Putamen (tissue), 1 donor: ENCODE data around the gene GABPB2.

ENCODE experiments used
- DNase-seq: peaks from one replicate; pipeline ENCODE4 v3.0.0-alpha.2; 2016; ENCODE audit warnings: low spot score

The GABPB2 gene

GRCh38 chr1:151133018-151133806 lies 62.7 kb downstream of the GABPB2 start:
- DNase-seq, result no peak

DNA sequence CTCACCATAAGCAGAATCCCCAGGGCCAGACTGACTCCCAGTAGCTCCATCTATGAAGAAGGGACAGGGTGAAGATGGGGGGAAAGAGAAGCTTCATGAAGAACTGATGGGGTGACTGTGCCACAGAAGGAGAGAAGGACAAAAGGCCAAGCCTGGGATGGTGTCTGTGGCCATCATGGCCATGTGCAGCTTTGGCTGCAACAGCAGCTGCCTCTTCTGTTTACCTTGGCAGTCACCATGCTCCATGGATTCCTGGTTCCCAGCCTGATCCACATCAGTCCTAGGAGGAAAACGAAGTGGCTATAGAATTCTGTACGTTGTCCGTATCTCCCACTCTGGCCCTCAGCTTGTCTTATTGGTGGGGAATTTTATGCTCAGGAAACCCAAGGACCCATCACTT lies 63.8 kb downstream of the GABPB2 start:
- DNase-seq, result no peak

DNA sequence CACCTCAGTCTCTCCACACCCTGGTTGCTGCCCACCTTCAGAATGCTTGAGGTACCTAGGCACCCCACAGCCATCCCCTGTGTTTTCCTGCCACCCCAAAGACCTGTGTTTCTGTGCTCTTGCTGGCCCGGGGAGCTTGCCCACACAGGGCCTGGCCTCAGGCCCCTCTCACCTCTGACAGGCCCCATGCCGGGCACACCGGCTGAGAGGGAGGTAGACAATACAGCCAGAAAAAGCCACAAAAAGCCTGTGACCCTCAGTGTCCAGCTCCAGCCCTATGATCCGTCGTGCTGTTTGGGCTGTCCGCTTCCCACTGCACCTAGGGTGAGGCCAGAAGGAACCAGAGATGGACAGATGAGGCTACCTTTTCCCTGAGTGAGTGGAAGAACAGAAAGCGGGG lies 64.4 kb downstream of the GABPB2 start:
- DNase-seq, result no peak

DNA sequence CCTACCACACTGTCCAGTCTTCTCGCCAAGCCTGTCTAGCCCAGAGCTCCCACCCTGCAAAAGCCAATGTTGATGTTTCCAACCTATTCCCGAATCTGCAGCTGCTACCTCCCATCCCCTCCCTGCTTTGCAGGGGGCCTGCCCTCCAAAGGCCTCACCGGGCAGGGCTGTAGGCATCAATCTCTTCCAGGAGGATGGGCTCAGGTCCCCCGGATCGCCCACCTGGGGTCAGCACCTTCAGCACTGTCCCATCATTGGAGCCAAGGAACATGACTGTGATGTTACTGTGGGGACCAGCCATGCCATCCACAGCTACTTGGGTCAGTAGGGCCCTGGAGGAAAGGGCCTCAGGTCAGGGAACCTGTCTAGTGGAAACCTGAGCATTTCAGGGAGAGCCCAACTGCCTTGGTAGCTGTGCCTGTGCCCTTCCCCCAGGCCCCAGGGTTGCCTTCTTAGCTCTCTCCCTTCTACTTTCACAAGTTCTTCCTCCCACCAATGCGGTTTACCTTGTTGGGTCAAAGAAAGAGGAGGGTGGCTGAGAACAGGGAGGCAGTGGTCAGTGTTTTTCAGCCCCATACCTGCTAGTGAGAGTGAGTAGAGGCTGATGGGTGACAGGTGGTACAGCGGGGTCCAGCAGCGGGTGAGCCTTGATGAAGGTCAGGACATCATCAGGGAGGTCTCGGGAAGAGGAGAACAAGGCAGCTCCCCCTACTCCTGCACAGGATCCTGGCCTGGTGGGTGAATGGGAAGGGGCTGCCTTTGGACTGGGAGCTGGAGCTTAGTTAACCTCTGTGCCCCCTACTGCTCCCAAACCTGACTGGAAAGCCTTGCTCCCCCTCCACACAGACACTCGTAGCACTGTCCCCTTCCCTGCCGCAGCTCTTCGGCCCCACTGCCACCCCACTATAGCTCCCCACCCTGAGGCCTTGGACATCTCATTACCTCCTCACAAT lies 65.1 kb downstream of the GABPB2 start:
- no peak for DNase-seq

DNA sequence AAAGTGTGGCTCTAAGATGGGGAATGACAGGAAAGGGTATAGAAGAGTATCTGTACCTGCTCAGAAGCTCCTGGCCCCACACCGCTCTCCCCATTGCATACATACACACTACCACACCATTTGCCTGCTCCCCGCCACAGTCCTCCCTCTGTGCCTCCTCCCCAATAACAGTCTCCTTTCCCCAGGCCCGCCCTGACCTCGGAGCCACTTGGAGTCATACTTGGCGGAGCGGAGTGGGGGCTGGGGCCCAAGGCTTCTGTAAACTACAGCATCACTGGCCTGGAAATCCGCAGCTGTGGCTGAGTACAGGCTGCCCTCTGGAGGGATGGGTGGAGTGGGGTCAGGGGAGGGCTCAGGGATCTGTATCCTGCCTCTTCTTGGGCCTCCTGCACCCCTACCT lies 67.2 kb downstream of the GABPB2 start:
- no peak for DNase-seq

- no peak for DNase-seq
These were observed 72.0 kb downstream of the GABPB2 start for GRCh38 chr1:151142411-151143056.

GRCh38 chr1:151143057-151143435 lies 72.5 kb downstream of the GABPB2 start:
- DNase-seq, result no peak

GRCh38 chr1:151143986-151144385 lies 73.4 kb downstream of the GABPB2 start:
- DNase-seq, result no peak

DNA sequence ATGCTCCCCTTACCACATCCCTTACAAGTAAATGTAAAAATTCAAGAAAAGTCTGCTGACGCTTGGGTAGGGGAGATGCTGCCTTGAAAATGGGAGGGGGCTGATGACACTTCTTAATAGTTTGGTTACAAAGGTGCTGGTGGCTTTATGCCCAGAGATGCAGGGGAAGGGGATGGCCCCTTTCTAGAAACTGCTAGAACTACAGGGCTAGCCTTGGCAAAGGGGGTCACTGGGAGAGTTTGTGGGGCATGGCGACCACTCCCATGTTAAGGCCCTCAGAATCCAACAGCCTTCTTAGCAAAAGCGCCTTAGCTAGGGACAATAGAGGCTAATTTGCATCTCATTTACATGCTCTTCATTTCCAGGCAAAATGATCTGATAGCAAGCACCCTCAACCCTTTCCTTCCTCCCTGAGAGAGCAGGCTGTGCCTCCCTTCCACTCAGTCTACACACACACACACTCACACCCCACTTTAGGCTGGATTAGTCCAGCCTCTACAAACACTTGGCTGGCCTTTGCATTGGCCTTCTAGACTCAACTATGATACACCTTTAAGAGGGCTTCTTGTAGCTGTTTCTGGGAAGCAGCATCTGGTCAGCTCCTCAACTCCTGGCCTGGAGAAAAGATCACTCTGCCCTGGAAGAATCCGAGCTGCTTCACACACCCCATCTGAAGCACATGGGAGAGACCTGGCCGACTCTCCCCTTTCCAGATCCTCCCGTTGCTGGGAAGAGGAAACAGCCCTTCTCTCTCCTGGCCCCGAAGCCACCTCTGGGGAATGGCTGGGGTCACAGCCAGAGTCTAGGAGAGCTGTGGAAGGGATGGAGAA lies 74.1 kb downstream of the GABPB2 start:
- no peak for DNase-seq

DNA sequence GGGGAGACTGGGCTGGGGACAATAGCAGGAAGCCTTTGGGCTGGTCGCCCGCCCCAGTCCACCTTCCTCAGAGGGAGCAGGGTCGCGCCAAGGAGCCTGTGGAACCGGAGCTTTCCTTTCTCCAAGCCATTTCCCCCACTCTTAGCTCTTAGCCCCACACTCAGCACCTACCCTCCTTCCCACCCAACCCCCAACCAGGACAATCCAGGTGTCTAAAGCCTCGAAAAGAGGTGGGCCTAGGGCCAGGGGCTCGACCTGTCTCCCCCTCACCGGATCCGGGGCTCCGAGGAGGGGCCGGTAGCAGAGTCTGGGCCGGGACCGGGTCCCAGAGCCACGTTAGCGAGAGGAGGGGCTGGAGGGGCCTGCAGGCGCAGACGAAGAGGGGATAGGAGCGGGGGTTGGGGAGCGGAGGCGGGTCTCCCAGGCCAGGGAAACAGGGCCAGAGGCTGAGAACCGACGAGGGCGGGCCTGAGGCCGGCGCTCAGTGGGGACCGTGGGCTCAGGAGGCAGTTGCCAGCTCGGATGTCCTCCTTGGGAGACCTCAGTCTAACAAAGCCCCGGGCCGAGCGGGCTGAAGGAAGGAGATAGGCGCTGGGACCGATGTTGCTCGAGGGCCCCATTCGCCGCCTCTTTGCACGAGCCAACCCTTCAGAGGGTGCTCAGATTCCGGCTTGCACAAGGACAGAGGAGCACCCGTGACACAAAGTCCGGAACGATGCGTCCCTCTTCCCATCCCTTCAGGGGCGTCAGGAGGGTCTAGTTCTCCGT lies 74.9 kb downstream of the GABPB2 start:
- no peak for DNase-seq

- DNase-seq, result no peak
These were observed 75.5 kb downstream of the GABPB2 start for GRCh38 chr1:151146072-151146411.

DNA sequence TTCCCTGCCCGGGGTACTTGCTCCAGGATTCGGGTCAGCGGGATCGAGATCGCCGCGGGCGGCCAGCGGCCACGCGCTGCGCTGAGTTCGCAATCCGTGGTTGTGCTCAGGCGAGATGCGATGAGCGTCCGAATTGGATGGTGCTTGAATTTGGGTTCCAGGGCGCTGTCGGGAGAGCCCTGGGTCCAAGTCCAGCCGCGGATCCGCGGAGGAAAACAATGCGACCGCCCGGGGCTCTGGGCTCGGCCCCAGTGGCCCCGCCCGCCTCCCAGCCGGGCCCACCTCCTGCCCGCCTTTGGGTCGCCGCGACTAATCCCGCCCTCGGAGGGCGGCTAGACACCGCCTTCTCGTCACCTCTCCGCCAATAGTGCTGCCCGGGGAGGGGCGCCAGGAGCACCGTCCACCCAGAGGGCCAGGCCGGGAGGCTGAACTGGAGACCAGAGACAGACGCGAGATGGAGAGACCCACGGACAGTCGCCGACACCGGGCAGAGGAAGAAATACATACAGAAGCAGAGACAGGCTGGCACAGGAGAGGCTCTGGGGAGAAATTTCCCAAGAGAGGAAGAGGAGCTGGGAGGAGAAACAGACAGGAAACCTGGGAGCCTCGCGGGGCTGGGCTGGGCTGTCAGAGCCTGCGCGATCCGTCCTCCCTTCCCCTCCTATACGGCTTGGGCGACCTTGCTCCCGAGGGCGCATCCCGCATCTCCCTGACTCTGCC lies 76.0 kb downstream of the GABPB2 start, which contains the start of gene SEMA6C:
SEMA6C (minus strand) TSS at position 220 of the 720 bp plus-strand sequence. CDS start 4,010 bp downstream, outside the sequence.
- DNase-seq, result peak; percentile 96

DNA sequence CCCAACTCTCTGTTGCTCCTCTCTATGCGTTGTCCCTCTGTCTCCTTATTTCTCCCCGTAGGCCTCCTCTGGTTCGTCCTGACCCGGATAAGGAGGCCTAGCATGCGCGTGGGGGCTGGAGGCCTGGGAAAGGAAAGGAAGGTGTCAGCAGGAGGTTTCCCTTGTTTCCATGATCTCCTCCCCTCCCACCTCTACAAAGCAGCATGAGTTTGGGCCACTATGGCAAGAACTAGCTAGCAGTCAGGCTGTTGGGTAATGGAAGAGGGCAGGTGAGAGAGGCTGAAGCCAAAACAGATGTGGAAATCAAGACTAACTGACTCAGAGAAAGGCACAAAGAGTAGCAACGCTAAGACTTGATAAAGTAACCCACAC lies 76.6 kb downstream of the GABPB2 start:
- DNase-seq, result no peak

DNA sequence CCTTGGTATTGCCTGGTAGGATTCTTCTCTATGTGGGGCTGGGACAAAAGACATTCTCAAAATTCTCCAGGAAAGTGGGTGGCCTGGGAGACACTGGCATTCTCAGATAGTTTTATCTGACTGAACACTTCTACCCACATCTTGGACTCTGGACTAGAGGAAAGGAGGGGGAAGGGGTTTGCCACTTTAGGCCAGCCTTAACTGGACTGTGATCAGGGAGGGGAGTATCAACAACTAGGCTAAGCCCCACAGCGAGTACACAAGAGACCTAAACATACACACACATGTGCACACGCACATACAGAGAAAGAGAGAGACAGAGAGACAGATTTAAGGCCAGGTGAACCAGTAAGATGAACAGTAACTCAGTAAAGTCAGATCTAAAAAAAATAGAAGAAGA lies 77.1 kb downstream of the GABPB2 start:
- no peak for DNase-seq

DNA sequence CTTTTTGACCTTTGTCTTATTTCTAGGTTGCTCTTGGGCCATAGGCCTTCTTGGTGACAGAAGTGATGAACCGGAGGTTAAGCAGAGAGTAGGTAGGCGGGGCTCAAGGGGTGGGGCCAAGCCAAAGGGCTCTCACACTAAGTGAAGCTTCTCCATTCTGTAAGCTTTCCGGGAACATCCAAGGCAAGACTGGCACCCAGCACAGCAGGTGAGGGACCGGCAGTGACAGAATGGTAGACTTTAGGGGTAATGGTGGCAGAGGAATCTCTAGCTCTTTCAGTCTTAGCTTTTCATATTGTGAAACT lies 85.9 kb downstream of the GABPB2 start, which contains the start of gene TNFAIP8L2:
TNFAIP8L2 (plus strand) TSS at position 135 of the 305 bp plus-strand sequence. CDS start 2,049 bp downstream, outside the sequence.
- no peak for DNase-seq

- no peak for DNase-seq
These were observed 86.5 kb downstream of the GABPB2 start for GRCh38 chr1:151157067-151157531.

GRCh38 chr1:151158326-151158725 lies 87.8 kb downstream of the GABPB2 start:
- no peak for DNase-seq

DNA sequence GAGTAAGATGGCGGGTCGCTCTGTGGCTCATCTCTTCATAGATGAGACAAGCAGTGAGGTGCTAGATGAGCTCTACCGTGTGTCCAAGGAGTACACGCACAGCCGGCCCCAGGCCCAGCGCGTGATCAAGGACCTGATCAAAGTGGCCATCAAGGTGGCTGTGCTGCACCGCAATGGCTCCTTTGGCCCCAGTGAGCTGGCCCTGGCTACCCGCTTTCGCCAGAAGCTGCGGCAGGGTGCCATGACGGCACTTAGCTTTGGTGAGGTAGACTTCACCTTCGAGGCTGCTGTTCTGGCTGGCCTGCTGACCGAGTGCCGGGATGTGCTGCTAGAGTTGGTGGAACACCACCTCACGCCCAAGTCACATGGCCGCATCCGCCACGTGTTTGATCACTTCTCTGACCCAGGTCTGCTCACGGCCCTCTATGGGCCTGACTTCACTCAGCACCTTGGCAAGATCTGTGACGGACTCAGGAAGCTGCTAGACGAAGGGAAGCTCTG lies 88.2 kb downstream of the GABPB2 start:
- no peak for DNase-seq

DNA sequence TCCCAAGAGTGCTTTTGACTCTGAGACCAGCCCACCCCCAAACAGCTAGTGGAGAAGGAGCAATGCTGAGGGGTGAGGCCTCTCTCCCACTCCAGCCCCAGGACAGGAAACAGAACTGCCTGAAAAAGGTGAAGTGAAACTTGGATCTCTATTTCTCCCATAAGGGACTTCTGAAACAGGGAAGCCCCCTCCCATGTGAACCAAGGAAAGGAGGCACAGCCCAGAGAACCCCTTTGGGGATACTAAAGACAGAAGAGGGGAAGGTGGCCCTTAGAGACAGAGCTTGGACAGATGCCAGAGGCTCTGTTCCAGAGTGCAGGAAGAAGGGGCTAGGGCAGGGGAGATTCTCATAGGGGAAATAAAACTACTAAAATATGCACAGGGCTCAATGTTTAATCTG lies 88.8 kb downstream of the GABPB2 start:
- no peak for DNase-seq

DNA sequence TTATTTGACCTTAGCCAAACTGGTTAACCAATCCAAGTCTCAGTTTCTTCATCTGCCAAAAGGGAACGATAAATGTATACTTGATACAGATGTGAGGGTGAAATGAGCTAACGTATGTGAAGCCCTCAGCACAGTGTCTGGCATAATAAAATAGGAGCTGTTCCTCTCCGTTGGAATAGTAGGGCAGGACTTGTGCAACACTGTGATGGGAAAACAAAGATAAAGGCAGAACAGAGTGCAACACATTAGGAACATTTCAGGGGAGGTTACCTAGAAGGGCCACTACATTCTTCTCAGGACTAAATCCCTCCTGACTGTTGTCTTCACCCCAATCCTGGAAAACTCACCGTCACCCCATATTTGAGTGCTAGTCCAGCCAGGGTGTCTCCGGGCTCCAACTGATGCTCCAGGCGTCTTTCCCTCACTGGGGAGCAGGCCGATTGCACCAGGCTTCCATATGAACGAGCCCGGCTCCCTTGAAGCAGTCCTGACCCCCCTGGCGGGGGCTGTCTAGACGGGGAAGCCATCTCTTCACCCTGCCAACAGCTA lies 94.2 kb downstream of the GABPB2 start:
- DNase-seq, result no peak
